Caco-2 (cell line): ENCODE data around the gene LSM14A. TPM values are rescaled to one million over a fixed set of nuclear protein-coding genes. Genes with fewer than 3 reads are reported as not detected.

Experiments
- BruUV-seq: library from RNA; stranded (reverse); fragments of 400-500 nt; replicated peaks from 2 replicates; lab custom pipeline; 2021; lab: Mats Ljungman, UMichigan
- CTCF ChIA-PET: fragments of 300-600 bp; sonication (Branson Sonifier 250); formaldehyde crosslinking; loops from one replicate; lab custom pipeline; 2022; ENCODE audit warnings: antibody characterized with exemption; lab: Charles Lee
- POLR2A ChIA-PET: fragments of 300-600 bp; sonication (Branson Sonifier 250); formaldehyde crosslinking; loops from one replicate; lab custom pipeline; 2022; ENCODE audit warnings: antibody characterized with exemption; lab: Charles Lee
- DNase-seq, 2 experiments: peaks; one replicate each; pipeline versions ENCODE4 v3.0.0 to v3.0.0-alpha.2; 2020 to 2022
- H3K27me3 ChIP-seq: replicated peaks from 2 replicates; pipeline ENCODE4 v1.6.0; 2011; ENCODE audit warnings: low read length; ENCODE audit not compliant: control insufficient read depth, insufficient read depth
- H3K36me3 ChIP-seq: 2 replicates; pipeline ENCODE4 v1.5.1; 2011; ENCODE audit warnings: low read length; ENCODE audit not compliant: control insufficient read depth, insufficient read depth
- H3K4me1 ChIP-seq: fragments of 250-450 bp; sonication (Bioruptor Pico); 2 replicates; pipeline ENCODE4 v1.5.1; 2020; ENCODE audit warnings: mild to moderate bottlenecking
- H3K4me3 ChIP-seq: 2 replicates; pipeline ENCODE4 v1.5.1; 2011; ENCODE audit warnings: low read depth, mild to moderate bottlenecking, control low read depth, low read length
- H3K9me3 ChIP-seq: fragments of 250-450 bp; sonication (Bioruptor Pico); 2 replicates; pipeline ENCODE4 v1.5.1; 2020; ENCODE audit warnings: mild to moderate bottlenecking, moderate library complexity
- H3K27ac Mint-ChIP-seq: one replicate; pipeline ENCODE4 v1.8.0; 2022; ENCODE audit warnings: mixed read lengths; ENCODE audit not compliant: unreplicated experiment
- H3K27me3 Mint-ChIP-seq: one replicate; pipeline ENCODE4 v1.8.0; 2022; ENCODE audit warnings: mixed read lengths; ENCODE audit not compliant: insufficient read depth, unreplicated experiment
- H3K36me3 Mint-ChIP-seq: one replicate; pipeline ENCODE4 v1.8.0; 2022; ENCODE audit warnings: mild to moderate bottlenecking, mixed read lengths; ENCODE audit not compliant: insufficient read depth, unreplicated experiment
- H3K4me1 Mint-ChIP-seq: one replicate; pipeline ENCODE4 v1.8.0; 2022; ENCODE audit warnings: low read depth, mixed read lengths; ENCODE audit not compliant: unreplicated experiment
- H3K4me3 Mint-ChIP-seq: one replicate; pipeline ENCODE4 v1.8.0; 2022; ENCODE audit warnings: mild to moderate bottlenecking, moderate library complexity, mixed read lengths; ENCODE audit not compliant: unreplicated experiment
- H3K9me3 Mint-ChIP-seq: one replicate; pipeline ENCODE4 v1.8.0; 2022; ENCODE audit warnings: mixed read lengths; ENCODE audit not compliant: unreplicated experiment
- CTCF ChIP-seq, 2 experiments: fragments of 200-600 bp in 1 of 2; IDR thresholded peaks; 1 replicate in 1 of 2; 2 replicates in 1 of 2; pipeline versions ENCODE4 v1.5.1 to v1.8.0; 2011 to 2022; ENCODE audit warnings: antibody characterized with exemption in 1 of 2, control low read depth in 1 of 2, inconsistent platforms in 1 of 2, low read depth in 1 of 2, low read length in 1 of 2, mild to moderate bottlenecking in 1 of 2, moderate library complexity in 1 of 2; ENCODE audit not compliant: insufficient read depth in 1 of 2, severe bottlenecking in 1 of 2, unreplicated experiment in 1 of 2
- intact Hi-C: fragments of 100-400 bp; cut with micrococcal nuclease; formaldehyde crosslinking; loops from one replicate; pipeline ENCODE4 v1.10.0; 2022; ENCODE audit not compliant: unreplicated experiment
- total RNA-seq: library from RNA; stranded (reverse); gene quantifications from 2 replicates; pipeline ENCODE4 v1.2.3, GENCODE V29; 2022

LSM14A gene
- total RNA-seq, 1 experiment from 2014 or later, result 233 TPM

GRCh38 chr19:34277244-34277643 is 104.9 kb downstream of the LSM14A start:
- H3K36me3 Mint-ChIP-seq, result peaks cover 18% of the 10 kb centered on the region
- intact Hi-C loops, result no loop called here

GRCh38 chr19:34278783-34279182 is 106.5 kb downstream of the LSM14A start:
- Mint-ChIP-seq H3K4me1 (peaks cover 18% of the 10 kb centered on the region), H3K4me3 (no peak overlapping the region), H3K27me3 (no peaks in the 10 kb centered on the region), H3K36me3 (peaks cover 18% of the 10 kb centered on the region), H3K9me3 (no peaks in the 10 kb centered on the region), H3K27ac (no peak overlapping the region)
- no peaks in the 10 kb centered on the region for H3K27me3 ChIP-seq
- H3K4me1 ChIP-seq, result peaks cover 14% of the 10 kb centered on the region
- no peaks in the 10 kb centered on the region for H3K9me3 ChIP-seq
- H3K4me3 ChIP-seq, result no peak overlapping the region
- no TSS peak for BruUV-seq
- H3K36me3 ChIP-seq, result no peaks in the 10 kb centered on the region; the same call in 1 of the 2 replicates
- POLR2A ChIA-PET, result no interaction called here
- no peak for DNase-seq
- no peak for TF ChIP-seq CTCF (IDR thresholded peaks at IDR 0.05; ENCODE audit: insufficient read depth in 1 of 2, low read depth in 1 of 2, low read length in 1 of 2, severe bottlenecking in 1 of 2, unreplicated experiment in 1 of 2)
- intact Hi-C loops, result no loop called here
- CTCF ChIA-PET, result no interaction called here

More at GRCh38 chr19:34277244-34277643, 104.9 kb downstream of the LSM14A start:
- no TSS peak for BruUV-seq
- Mint-ChIP-seq H3K27ac (peak overlapping the region; percentile 1), H3K4me1 (peaks cover 21% of the 10 kb centered on the region), H3K27me3 (no peaks in the 10 kb centered on the region), H3K9me3 (no peaks in the 10 kb centered on the region), H3K4me3 (no peak overlapping the region)
- Histone ChIP-seq H3K9me3 (no peaks in the 10 kb centered on the region), H3K27me3 (no peaks in the 10 kb centered on the region), H3K4me3 (no peak overlapping the region), H3K4me1 (peaks cover 14% of the 10 kb centered on the region), H3K36me3 (no peaks in the 10 kb centered on the region; the same call in 1 of the 2 replicates)
- ChIA-PET CTCF (no interaction called here), POLR2A (no interaction called here)
- TF ChIP-seq CTCF (IDR thresholded peaks at IDR 0.05; ENCODE audit: insufficient read depth in 1 of 2, low read depth in 1 of 2, low read length in 1 of 2, severe bottlenecking in 1 of 2, unreplicated experiment in 1 of 2), result no peak
- no peak for DNase-seq

Other genes starting within 250 kb of the LSM14A start
- gene GARRE1, start 82.0 kb downstream of the LSM14A start, total RNA-seq, result 20.2 and 20.7 TPM in 2 replicates
- gene GPI, start 192.7 kb downstream of the LSM14A start, total RNA-seq, result 329 and 381 TPM in 2 replicates
- 33.2 and 40.2 TPM in 2 replicates for gene PDCD2L, start 231.9 kb downstream of the LSM14A start, total RNA-seq